ENCODE data around the gene STOML1. TPM values are rescaled to one million over a fixed set of nuclear protein-coding genes. Genes with fewer than 3 reads are reported as not detected.

The STOML1 gene
- polyA plus RNA-seq, 1 donor (not counting 4 experiments of a cell fraction or from before 2014, with no cell fraction given): 7.0 TPM

DNA sequence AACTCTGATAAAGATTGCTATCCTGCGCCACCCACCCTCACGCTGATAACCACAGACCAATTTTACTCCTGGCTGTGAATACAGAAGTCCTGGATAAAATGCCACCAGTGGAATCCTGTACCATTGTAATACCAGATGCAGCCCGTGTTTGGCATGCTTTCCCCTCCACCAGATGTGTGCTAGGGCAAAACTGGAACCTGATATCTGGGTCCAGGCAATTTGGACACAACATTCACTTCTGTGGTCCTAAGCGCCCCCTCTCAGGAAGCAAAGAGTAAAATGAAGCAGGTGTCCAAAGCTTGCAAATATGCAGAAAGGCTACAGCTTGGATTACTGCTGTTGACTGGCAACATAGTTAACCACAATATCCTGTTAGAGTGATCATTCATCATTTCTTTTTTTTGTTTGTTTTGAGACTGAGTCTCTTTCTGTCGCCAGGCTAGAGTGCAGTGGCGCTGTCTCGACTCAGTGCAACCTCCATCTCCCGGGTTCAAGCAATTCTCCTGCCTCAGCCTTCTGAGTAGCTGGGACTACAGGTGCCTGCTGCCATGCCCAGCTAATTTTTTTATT lies 33.0 kb downstream of the STOML1 start:
- Histone ChIP-seq H4K20me1 (ENCODE audit: control insufficient read depth, extremely low read depth, insufficient read depth, low read length) (no peaks in the 10 kb centered on the region), H3K9me1 (ENCODE audit: control insufficient read depth, extremely low read depth, insufficient read depth, low read length) (no peaks in the 10 kb centered on the region), H3K27ac (ENCODE audit: control insufficient read depth, insufficient read depth, low read length) (no peak overlapping the region), H3K4me3 (ENCODE audit: control insufficient read depth in 2 of 3, extremely low read depth in 1 of 3, insufficient read depth in 2 of 3, low read depth in 1 of 3, low read length in 3 of 3) (no peak overlapping the region), H3K9ac (ENCODE audit: control insufficient read depth, extremely low read depth, insufficient read depth, low read length) (no peak overlapping the region), H3K4me2 (ENCODE audit: control insufficient read depth, extremely low read depth, insufficient read depth, low read depth, low read length) (no peak overlapping the region), H3K79me2 (ENCODE audit: control insufficient read depth, insufficient read depth, low read length) (no peaks in the 10 kb centered on the region), H2AFZ (ENCODE audit: control insufficient read depth, low read length) (no peak overlapping the region), H3K4me1 (ENCODE audit: control insufficient read depth, extremely low read depth, insufficient read depth, low read length) (peaks cover 19% of the 10 kb centered on the region), H3K36me3 (ENCODE audit: control insufficient read depth in 2 of 2, extremely low read depth in 1 of 2, insufficient read depth in 2 of 2, low read length in 2 of 2) (no peaks in the 10 kb centered on the region), H3K27me3 (ENCODE audit: control insufficient read depth, extremely low read depth, insufficient read depth, low read length) (no peaks in the 10 kb centered on the region), H3K9me3 (ENCODE audit: control insufficient read depth, low read depth, low read length) (no peaks in the 10 kb centered on the region)
- dilution Hi-C loops (cut with MboI; ENCODE audit: extremely low pct_ligation_motif_present, low sequenced_read_pairs): no loop called here
- TF ChIP-seq, protein P1, sequence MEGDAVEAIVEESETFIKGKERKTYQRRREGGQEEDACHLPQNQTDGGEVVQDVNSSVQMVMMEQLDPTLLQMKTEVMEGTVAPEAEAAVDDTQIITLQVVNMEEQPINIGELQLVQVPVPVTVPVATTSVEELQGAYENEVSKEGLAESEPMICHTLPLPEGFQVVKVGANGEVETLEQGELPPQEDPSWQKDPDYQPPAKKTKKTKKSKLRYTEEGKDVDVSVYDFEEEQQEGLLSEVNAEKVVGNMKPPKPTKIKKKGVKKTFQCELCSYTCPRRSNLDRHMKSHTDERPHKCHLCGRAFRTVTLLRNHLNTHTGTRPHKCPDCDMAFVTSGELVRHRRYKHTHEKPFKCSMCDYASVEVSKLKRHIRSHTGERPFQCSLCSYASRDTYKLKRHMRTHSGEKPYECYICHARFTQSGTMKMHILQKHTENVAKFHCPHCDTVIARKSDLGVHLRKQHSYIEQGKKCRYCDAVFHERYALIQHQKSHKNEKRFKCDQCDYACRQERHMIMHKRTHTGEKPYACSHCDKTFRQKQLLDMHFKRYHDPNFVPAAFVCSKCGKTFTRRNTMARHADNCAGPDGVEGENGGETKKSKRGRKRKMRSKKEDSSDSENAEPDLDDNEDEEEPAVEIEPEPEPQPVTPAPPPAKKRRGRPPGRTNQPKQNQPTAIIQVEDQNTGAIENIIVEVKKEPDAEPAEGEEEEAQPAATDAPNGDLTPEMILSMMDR (optimal IDR thresholded peaks at IDR 0.05 in 1 of 3, IDR thresholded peaks at IDR 0.05 in 1 of 3, conservative IDR thresholded peaks at IDR 0.05 in 1 of 3; ENCODE audit: extremely low read depth in 1 of 3, insufficient read depth in 2 of 3, low read length in 3 of 3): no peak
- no peak for TF ChIP-seq EZH2 (IDR thresholded peaks at IDR 0.05; ENCODE audit: low read length)
- no peak for FAIRE-seq
- no peak for DNase-seq (ENCODE audit: low read depth, low spot score)

DNA sequence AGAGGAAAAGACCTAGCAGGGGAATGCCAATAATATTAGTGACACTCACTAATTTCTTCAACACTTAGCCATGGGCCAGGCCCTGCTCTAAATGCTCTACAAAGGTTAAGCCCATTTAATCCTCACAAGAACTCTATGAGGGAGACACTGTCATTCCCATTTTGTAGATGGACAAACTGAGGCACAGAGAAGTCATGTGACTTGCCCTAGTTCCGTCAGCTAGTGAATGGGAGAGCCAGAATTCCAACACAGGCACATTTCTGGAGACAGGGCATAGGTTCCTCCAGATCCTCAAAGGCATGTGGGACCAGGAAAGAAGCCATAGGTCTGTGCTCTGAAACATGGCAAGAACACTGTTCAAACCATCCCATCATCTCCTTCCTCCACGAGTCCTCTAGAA lies 34.3 kb downstream of the STOML1 start:
- Histone ChIP-seq H2AFZ (ENCODE audit: control insufficient read depth, low read length) (no peak overlapping the region), H3K4me3 (ENCODE audit: control insufficient read depth in 2 of 3, extremely low read depth in 1 of 3, insufficient read depth in 2 of 3, low read depth in 1 of 3, low read length in 3 of 3) (no peak overlapping the region), H3K79me2 (ENCODE audit: control insufficient read depth, insufficient read depth, low read length) (no peaks in the 10 kb centered on the region), H3K36me3 (ENCODE audit: control insufficient read depth in 2 of 2, extremely low read depth in 1 of 2, insufficient read depth in 2 of 2, low read length in 2 of 2) (no peaks in the 10 kb centered on the region), H3K4me2 (ENCODE audit: control insufficient read depth, extremely low read depth, insufficient read depth, low read depth, low read length) (no peak overlapping the region), H3K9ac (ENCODE audit: control insufficient read depth, extremely low read depth, insufficient read depth, low read length) (no peak overlapping the region), H4K20me1 (ENCODE audit: control insufficient read depth, extremely low read depth, insufficient read depth, low read length) (no peaks in the 10 kb centered on the region), H3K27me3 (ENCODE audit: control insufficient read depth, extremely low read depth, insufficient read depth, low read length) (no peaks in the 10 kb centered on the region), H3K27ac (ENCODE audit: control insufficient read depth, insufficient read depth, low read length) (no peak overlapping the region), H3K9me1 (ENCODE audit: control insufficient read depth, extremely low read depth, insufficient read depth, low read length) (no peaks in the 10 kb centered on the region), H3K4me1 (ENCODE audit: control insufficient read depth, extremely low read depth, insufficient read depth, low read length) (peaks cover 19% of the 10 kb centered on the region), H3K9me3 (ENCODE audit: control insufficient read depth, low read depth, low read length) (no peaks in the 10 kb centered on the region)
- TF ChIP-seq EZH2 (IDR thresholded peaks at IDR 0.05; ENCODE audit: low read length): no peak
- TF ChIP-seq, protein P1 (optimal IDR thresholded peaks at IDR 0.05 in 1 of 3, IDR thresholded peaks at IDR 0.05 in 1 of 3, conservative IDR thresholded peaks at IDR 0.05 in 1 of 3; ENCODE audit: extremely low read depth in 1 of 3, insufficient read depth in 2 of 3, low read length in 3 of 3): no peak
- dilution Hi-C loops (cut with MboI; ENCODE audit: extremely low pct_ligation_motif_present, low sequenced_read_pairs): no loop called here
- DNase-seq (ENCODE audit: low read depth, low spot score): no peak
- FAIRE-seq: no peak
